ENCODE results near the gene CATSPERD. TPM values are rescaled to one million over a fixed set of nuclear protein-coding genes. Genes with fewer than 3 reads are reported as not detected.

The CATSPERD gene
- total and polyA plus RNA-seq, 9 of the 15 experiments (the other 6 are each of a cell fraction or from before 2014, with no cell fraction given) = not detected

DNA sequence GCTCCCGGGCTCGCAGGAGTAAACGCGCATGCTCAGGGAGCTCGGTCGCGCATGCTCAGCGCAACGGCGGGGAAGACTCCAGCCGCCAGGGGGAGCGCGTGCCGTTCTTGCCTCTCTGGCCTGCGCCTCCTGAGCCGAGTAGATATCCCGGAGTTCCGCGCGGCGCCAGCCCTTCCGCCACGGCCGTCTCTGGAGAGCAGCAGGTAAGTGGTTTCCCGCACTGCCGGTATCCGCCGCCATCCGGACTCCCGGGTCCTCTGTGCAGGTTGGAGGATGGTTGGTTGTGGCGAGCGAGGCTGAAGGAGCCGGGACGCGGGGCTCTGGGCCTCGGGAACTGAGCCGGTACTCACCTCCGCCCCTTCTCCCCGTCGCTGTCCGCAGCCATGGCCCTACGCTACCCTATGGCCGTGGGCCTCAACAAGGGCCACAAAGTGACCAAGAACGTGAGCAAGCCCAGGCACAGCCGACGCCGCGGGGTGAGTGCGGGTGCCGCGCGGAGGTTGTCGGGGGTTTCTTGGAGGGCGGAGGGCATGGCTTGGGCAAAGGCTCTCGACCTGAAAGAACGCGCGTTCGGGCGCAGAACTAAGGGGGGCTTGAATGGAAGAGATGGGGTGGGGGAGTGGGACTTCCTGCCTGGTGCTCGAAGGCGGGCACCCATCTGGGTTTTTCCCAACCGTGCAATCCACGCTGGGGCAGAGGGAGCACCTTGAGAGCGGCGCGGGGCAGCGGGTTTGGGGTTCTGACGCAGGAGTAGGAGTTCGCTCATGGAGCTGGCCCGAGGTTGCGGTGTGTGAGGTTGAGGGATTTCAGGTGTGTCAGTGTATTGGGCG is 30.1 kb upstream of the CATSPERD start, which contains the start of gene RPL36 (continued):
- TF ChIP-seq, protein P1, sequence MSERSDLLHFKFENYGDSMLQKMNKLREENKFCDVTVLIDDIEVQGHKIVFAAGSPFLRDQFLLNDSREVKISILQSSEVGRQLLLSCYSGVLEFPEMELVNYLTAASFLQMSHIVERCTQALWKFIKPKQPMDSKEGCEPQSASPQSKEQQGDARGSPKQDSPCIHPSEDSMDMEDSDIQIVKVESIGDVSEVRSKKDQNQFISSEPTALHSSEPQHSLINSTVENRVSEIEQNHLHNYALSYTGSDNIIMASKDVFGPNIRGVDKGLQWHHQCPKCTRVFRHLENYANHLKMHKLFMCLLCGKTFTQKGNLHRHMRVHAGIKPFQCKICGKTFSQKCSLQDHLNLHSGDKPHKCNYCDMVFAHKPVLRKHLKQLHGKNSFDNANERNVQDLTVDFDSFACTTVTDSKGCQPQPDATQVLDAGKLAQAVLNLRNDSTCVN (CRISPR knock-in tag; IDR thresholded peaks at IDR 0.05) = peak; percentile 51; the same call in 1 of the 2 replicates
- TF ChIP-seq RFX5 (IDR thresholded peaks at IDR 0.05; ENCODE audit: low read depth, low read length) = no peak
- TF ChIP-seq MCM3 (IDR thresholded peaks at IDR 0.05) = no peak
- TF ChIP-seq JUN (IDR thresholded peaks at IDR 0.05; ENCODE audit: borderline replicate concordance, low read depth, low read length) = no peak
- TF ChIP-seq JUN (CRISPR knock-in tag; IDR thresholded peaks at IDR 0.05; ENCODE audit: borderline replicate concordance) = 0 out of 2 replicates have a peak, but pooled peaks have one; percentile 20
- TF ChIP-seq ETV1 (tag; conservative IDR thresholded peaks at IDR 0.05; ENCODE audit: low read depth) = peak; percentile 69
- TF ChIP-seq, protein P2, sequence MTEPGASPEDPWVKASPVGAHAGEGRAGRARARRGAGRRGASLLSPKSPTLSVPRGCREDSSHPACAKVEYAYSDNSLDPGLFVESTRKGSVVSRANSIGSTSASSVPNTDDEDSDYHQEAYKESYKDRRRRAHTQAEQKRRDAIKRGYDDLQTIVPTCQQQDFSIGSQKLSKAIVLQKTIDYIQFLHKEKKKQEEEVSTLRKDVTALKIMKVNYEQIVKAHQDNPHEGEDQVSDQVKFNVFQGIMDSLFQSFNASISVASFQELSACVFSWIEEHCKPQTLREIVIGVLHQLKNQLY (CRISPR knock-in tag; conservative IDR thresholded peaks at IDR 0.05) = peak in 1 of 2 experiments; percentile 84; a peak in 2 of 4 replicates
- no peak for TF ChIP-seq TAF15 (IDR thresholded peaks at IDR 0.05; ENCODE audit: low read depth, low read length)
- TF ChIP-seq ZSCAN32 (CRISPR knock-in tag; IDR thresholded peaks at IDR 0.05) = 0 out of 2 replicates have a peak, but pooled peaks have one; percentile 17
- no peak for TF ChIP-seq ARID2 (IDR thresholded peaks at IDR 0.05)
- TF ChIP-seq, protein P3, sequence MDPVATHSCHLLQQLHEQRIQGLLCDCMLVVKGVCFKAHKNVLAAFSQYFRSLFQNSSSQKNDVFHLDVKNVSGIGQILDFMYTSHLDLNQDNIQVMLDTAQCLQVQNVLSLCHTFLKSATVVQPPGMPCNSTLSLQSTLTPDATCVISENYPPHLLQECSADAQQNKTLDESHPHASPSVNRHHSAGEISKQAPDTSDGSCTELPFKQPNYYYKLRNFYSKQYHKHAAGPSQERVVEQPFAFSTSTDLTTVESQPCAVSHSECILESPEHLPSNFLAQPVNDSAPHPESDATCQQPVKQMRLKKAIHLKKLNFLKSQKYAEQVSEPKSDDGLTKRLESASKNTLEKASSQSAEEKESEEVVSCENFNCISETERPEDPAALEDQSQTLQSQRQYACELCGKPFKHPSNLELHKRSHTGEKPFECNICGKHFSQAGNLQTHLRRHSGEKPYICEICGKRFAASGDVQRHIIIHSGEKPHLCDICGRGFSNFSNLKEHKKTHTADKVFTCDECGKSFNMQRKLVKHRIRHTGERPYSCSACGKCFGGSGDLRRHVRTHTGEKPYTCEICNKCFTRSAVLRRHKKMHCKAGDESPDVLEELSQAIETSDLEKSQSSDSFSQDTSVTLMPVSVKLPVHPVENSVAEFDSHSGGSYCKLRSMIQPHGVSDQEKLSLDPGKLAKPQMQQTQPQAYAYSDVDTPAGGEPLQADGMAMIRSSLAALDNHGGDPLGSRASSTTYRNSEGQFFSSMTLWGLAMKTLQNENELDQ (CRISPR knock-in tag; IDR thresholded peaks at IDR 0.05; ENCODE audit: borderline replicate concordance) = 0 out of 2 replicates have a peak, but pooled peaks have one; percentile 27
- no peak for TF ChIP-seq KLF6 (CRISPR knock-in tag; IDR thresholded peaks at IDR 0.05; ENCODE audit: borderline replicate concordance)
- TF ChIP-seq NCOA2 (IDR thresholded peaks at IDR 0.05; ENCODE audit: partially characterized antibody in 2 of 2) = no peak
- TF ChIP-seq SMARCA5 (IDR thresholded peaks at IDR 0.05) = no peak
- TF ChIP-seq, protein P4, sequence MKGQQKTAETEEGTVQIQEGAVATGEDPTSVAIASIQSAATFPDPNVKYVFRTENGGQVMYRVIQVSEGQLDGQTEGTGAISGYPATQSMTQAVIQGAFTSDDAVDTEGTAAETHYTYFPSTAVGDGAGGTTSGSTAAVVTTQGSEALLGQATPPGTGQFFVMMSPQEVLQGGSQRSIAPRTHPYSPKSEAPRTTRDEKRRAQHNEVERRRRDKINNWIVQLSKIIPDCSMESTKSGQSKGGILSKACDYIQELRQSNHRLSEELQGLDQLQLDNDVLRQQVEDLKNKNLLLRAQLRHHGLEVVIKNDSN (CRISPR knock-in tag; IDR thresholded peaks at IDR 0.05) = peak; percentile 61
- peak; percentile 81 for TF ChIP-seq U2AF1 (optimal IDR thresholded peaks at IDR 0.05; ENCODE audit: low read depth, low read length)
- peak; percentile 87 for TF ChIP-seq ATF7 (IDR thresholded peaks at IDR 0.05)
- TF ChIP-seq, protein P5, sequence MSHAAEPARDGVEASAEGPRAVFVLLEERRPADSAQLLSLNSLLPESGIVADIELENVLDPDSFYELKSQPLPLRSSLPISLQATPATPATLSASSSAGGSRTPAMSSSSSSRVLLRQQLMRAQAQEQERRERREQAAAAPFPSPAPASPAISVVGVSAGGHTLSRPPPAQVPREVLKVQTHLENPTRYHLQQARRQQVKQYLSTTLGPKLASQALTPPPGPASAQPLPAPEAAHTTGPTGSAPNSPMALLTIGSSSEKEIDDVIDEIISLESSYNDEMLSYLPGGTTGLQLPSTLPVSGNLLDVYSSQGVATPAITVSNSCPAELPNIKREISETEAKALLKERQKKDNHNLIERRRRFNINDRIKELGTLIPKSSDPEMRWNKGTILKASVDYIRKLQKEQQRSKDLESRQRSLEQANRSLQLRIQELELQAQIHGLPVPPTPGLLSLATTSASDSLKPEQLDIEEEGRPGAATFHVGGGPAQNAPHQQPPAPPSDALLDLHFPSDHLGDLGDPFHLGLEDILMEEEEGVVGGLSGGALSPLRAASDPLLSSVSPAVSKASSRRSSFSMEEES (CRISPR knock-in tag; IDR thresholded peaks at IDR 0.05) = no peak
- TF ChIP-seq BRCA1 (IDR thresholded peaks at IDR 0.05) = no peak
- TF ChIP-seq BRCA1 (CRISPR knock-in tag; IDR thresholded peaks at IDR 0.05) = 0 out of 2 replicates have a peak, but pooled peaks have one; percentile 63
- peak; percentile 99 for TF ChIP-seq NRF1 (conservative IDR thresholded peaks at IDR 0.05 in 1 of 2, IDR thresholded peaks at IDR 0.05 in 1 of 2)

All from K562 (cell line).